GM20431 (cell line): Measurements from ENCODE around the gene SERINC5.

Experiments used
- in situ Hi-C: fragments of 300-500 bp; cut with MseI, MboI; formaldehyde crosslinking; loops from one replicate; pipeline ENCODE4 v1.15.0; 2020; ENCODE audit warnings: low sequenced_read_pairs; ENCODE audit not compliant: unreplicated experiment

SERINC5 gene

DNA sequence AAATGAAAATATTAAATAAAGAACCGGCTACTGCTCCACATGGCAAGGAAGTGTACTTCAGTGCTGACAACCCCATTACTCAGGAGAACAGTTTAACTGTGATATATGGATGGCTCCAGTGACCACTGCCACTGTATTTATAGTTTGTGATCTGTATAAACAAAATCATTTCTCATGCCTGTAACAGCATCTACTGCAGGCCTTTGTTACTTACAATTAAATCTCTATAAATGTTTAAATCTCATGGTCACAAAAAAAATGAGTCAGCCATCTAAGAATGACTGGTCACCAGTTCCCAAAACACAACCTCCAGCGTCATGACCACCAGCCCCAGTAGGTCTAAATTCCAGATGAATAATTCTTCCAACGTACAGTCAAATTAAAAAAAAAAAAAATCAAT lies 24.6 kb downstream of the SERINC5 start:
- in situ Hi-C loops, result no loop called here

GRCh38 chr5:80230269-80230992 lies 25.4 kb downstream of the SERINC5 start:
- in situ Hi-C loops, result no loop called here

GRCh38 chr5:80229902-80230255 lies 26.0 kb downstream of the SERINC5 start:
- in situ Hi-C loops, result no loop called here

DNA sequence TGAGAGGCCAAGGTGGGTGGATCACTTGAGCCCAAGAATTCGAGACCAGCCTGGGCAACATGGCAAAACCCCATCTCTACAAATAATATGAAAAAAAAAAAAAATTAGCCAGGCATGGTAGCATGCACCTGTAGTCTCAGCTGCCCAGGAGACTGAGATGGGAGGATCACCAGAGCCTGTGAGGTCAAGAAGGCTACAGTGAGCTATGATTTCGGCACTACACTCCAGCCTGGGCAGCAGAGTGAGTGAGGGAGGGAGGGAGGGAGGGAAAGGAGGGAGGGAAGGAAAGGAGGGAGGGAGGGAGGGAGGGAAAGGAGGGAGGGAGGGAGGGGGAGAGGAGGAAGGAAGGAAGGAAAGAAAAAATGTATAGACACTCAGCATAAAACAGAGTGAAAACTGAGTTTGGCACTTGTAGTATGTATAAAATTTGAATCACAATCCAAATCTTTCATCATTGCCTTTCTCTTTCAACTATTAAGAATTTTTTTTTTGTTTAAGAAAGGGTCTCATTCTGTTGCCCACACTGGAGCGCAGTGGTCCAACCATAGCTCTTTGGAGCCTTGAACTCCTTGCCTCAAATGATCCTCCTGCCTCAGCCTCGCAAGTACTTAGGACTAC lies 27.8 kb downstream of the SERINC5 start:
- in situ Hi-C loops, result no loop called here

GRCh38 chr5:80225934-80226326 lies 29.9 kb downstream of the SERINC5 start:
- in situ Hi-C loops, result no loop called here

DNA sequence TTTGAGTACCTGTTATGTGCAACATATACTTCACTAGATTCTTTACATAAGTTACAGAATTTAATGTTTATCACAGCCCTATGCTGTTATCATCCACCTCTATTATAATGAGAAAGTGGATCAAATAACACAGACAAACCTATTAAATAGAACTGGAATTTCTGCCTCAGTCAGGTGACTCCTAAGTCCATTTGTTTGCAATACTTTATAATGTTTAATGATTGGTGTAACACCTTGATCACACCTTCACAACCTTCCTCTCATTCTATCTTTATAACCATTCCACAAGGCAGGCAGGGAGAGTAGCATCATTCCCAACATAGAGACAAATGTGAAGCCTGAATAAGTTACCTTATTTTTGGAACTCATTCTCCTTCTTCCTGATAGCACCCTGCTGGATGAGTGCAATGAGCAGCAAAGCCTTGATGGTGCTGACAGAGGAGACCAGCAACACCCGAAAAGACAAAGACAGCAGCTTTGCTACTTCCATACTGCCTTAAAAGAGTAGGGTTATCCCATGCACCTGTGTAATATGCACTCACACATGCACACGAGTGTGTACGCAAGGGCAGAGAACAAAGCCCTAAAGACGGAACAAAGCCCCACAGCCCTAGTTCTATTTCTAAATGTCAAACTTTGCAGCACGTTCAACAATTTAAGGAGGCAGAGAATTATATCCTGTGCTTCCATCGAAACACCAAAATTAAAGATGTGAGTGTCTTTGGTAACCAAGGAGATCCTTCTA lies 30.5 kb downstream of the SERINC5 start:
- in situ Hi-C loops, result no loop called here

GRCh38 chr5:80223561-80223960 lies 32.3 kb downstream of the SERINC5 start:
- in situ Hi-C loops, result no loop called here

DNA sequence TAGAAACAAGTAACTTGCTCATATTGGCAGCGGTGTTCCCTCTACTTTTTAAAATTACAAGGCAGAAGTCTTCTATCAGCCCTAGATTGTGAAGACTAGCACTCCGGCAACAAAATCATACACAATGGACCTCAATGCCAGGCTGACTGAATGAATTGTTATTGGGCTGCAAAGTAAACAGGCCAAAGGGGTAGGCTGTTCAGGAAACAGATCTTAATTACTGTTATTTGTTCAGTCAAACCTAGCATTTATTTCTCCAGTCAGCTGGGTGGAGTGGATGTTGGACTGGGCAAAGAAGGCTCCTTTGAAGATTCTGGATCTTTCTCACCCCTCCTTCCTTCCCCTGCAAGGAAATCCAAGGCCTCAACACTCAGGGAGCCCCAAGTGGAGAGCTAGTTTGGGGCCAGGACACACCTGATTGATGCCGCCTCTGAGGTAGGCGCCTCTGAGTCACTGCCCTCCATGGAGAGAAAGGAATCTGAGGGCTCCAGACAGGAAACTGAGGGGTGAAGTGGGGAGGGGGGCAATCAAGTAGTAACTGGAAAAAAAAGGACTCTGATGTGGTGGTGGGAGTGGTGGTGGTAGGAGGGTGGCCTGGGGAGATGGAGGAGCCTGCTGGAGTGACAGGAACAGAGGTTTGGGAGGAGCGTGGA lies 35.5 kb downstream of the SERINC5 start:
- in situ Hi-C loops, result no loop called here

DNA sequence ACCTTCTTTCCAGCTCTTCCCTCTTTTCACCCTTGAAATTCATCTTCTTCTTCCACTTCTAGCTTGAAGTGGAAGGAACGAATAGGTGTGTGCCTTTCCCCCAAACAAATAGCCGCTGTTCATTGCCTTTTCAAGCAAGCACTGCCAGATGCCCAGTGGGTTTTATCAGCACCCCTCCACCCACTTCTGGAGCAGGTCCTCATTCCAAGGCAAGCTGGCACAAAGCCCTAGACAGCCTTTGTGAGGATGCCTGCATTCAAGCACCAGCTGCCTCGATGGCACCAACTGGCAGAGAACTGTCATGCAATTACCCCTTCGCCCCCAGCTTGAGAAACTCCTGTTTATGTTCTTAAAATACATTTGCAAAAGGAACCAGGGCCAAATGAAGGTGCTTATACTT lies 36.5 kb downstream of the SERINC5 start:
- in situ Hi-C loops, result no loop called here

GRCh38 chr5:80217667-80218066 lies 38.2 kb downstream of the SERINC5 start:
- in situ Hi-C loops, result no loop called here

DNA sequence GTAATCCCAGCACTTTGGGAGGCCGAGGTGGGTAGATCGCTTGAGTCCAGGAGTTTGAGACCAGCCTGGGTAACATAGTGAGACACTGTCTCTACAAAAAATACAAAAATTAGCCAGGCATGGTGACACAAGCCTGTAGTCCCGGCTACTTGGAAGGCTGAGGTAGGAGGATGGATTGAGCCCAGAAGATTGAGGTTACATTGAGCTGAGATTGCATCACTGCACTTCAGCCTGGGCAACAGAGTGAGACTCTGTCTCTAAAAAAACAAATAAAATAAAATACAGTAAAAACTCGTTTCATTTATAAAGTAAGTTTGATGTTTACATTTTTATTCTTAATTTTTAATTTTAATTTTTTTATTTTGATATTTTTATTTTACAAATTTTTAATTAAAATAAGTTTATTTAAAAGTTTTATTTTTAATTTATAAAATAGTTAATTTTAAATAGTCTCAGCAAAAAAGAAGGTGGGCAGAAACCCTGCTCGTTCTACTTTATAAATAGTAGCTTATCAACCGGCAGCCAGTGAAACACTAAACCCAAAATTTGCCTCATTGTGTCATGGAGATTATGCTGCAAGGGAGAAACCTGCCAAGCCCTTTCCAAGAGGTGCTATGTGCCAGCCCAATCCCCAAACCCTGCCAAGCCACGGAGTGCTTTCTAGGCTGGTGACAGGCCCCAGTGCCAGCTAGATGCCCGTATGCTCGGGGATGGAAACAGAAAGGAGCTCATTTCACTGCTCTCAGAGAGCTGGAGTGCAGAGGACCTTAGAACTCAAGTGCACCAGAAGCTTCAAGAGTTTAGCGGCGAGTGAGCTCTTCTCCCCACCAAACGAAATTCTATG lies 38.9 kb downstream of the SERINC5 start:
- in situ Hi-C loops, result no loop called here

DNA sequence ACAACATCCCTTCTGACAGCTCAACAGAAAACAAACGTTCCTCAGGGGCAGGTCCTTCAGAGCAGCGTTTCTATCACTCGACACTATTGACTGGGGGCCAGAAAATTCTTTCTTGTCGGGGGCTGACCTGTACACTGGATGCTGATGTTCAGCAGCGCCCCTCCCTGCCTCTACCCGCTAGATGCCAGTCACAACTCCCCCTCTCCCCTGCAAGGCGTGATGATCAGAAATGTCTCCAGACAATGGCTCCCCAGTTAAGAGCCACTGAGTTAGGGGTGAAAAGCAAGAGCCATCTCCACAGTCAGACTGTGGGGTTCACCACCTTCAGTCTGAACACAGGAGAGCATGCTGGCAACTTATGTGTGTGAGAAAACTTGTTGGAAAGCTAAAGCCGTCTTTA lies 39.8 kb downstream of the SERINC5 start:
- in situ Hi-C loops, result no loop called here

GRCh38 chr5:80215523-80215922 lies 40.3 kb downstream of the SERINC5 start:
- in situ Hi-C loops, result no loop called here

GRCh38 chr5:80213466-80213865 lies 42.4 kb downstream of the SERINC5 start:
- in situ Hi-C loops, result no loop called here

- in situ Hi-C loops, result no loop called here
These were observed 43.6 kb downstream of the SERINC5 start for GRCh38 chr5:80212171-80212667.

- in situ Hi-C loops, result no loop called here
These were observed 44.5 kb downstream of the SERINC5 start for GRCh38 chr5:80211327-80211726.

DNA sequence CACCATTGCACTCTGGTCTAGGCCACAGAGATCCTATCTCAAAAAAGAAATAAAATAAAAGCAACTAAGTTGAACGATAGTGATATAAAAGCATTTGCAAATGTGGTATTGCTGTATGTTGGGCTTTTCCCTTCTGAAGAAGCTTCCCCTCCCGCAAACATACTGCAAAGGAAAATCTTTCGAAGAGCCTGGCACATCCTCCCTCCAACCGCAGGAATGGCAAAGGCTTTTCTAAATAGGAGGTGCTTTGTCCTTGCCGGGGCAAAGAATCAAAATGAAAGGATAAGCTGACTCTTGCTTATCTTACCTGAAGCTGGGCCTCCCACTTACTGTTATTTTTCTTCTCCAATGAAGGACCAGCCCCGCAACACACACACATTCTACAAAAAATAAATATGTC lies 45.8 kb downstream of the SERINC5 start:
- in situ Hi-C loops, result no loop called here

GRCh38 chr5:80208381-80208780 lies 47.5 kb downstream of the SERINC5 start:
- in situ Hi-C loops, result no loop called here

- in situ Hi-C loops, result no loop called here
These were observed 48.0 kb downstream of the SERINC5 start for GRCh38 chr5:80207832-80208231.

DNA sequence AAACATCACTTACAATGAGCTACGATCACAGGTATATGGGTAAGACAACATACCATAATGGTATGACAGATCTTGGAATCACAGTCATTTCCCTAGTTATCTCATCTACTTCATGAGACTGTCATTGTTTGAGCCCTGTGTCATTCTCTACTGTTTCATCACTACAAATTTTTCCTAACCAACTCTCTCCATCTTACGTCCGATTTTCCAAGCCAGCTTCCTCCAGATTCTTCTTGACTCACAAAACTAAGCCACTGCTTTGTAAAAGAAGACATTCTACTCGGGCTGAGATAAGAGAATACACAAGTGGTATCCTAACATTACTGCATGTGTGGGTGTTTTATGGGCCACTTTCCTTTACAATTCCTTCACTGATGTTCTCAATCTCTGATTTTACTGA lies 49.6 kb downstream of the SERINC5 start:
- in situ Hi-C loops, result no loop called here
